H9 (cell line): ENCODE results near the gene CROT. TPM values are rescaled to one million over a fixed set of nuclear protein-coding genes. Genes with fewer than 3 reads are reported as not detected.

Experiments
- DNase-seq: peaks from one replicate; pipeline ENCODE4 v3.0.0-alpha.2; 2017
- H2AFZ ChIP-seq: one replicate; pipeline ENCODE4 v1.6.1; 2013; ENCODE audit warnings: mild to moderate bottlenecking, low read length, control low read depth, moderate library complexity
- H2AK5ac ChIP-seq: 2 replicates; pipeline ENCODE4 v1.6.1; 2013; ENCODE audit warnings: low read length, control low read depth, mixed read lengths; ENCODE audit not compliant: insufficient read length
- H2BK120ac ChIP-seq: one replicate; pipeline ENCODE4 v1.6.1; 2013; ENCODE audit warnings: low read depth, mild to moderate bottlenecking, low read length, control low read depth, inconsistent platforms; ENCODE audit not compliant: poor library complexity, severe bottlenecking
- H2BK12ac ChIP-seq: 2 replicates; pipeline ENCODE4 v1.6.1; 2013; ENCODE audit warnings: low read length, control low read depth, mixed read lengths, low read depth; ENCODE audit not compliant: insufficient read length
- H2BK15ac ChIP-seq: 2 replicates; pipeline ENCODE4 v1.6.1; 2013; ENCODE audit warnings: low read depth, low read length, control low read depth
- H2BK20ac ChIP-seq: one replicate; pipeline ENCODE4 v1.6.1; 2013; ENCODE audit warnings: low read depth, mild to moderate bottlenecking, low read length, control low read depth, inconsistent platforms; ENCODE audit not compliant: poor library complexity, severe bottlenecking
- H2BK5ac ChIP-seq: 2 replicates; pipeline ENCODE4 v1.6.1; 2013; ENCODE audit warnings: low read length, control low read depth, mixed read lengths; ENCODE audit not compliant: insufficient read length
- H3K14ac ChIP-seq: 2 replicates; pipeline ENCODE4 v1.6.1; 2013; ENCODE audit warnings: low read length, control low read depth; ENCODE audit not compliant: insufficient read depth
- H3K18ac ChIP-seq: 2 replicates; pipeline ENCODE4 v1.6.1; 2013; ENCODE audit warnings: low read depth, mild to moderate bottlenecking, mixed read lengths, low read length, control low read depth; ENCODE audit not compliant: insufficient read length
- H3K23ac ChIP-seq: 2 replicates; pipeline ENCODE4 v1.6.1; 2013; ENCODE audit warnings: low read length, control low read depth, mixed read lengths, low read depth; ENCODE audit not compliant: insufficient read length
- H3K23me2 ChIP-seq: 2 replicates; pipeline ENCODE4 v1.6.1; 2013; ENCODE audit warnings: low read depth, mild to moderate bottlenecking, mixed read lengths, low read length, control low read depth; ENCODE audit not compliant: insufficient read length, poor library complexity, severe bottlenecking
- H3K27ac ChIP-seq: 2 replicates; pipeline ENCODE4 v1.5.1; 2013; ENCODE audit warnings: low read length, control low read depth, mixed read lengths, low read depth; ENCODE audit not compliant: insufficient read length
- H3K27me3 ChIP-seq: 2 replicates; pipeline ENCODE4 v1.6.1; 2013; ENCODE audit warnings: low read length, control low read depth, inconsistent platforms; ENCODE audit not compliant: insufficient read depth
- H3K4ac ChIP-seq: 2 replicates; pipeline ENCODE4 v1.6.1; 2013; ENCODE audit warnings: low read depth, mild to moderate bottlenecking, control low read depth, inconsistent platforms, low read length, moderate library complexity
- H3K4me1 ChIP-seq: 2 replicates; pipeline ENCODE4 v1.6.1; 2013; ENCODE audit warnings: low read length, control low read depth, inconsistent platforms; ENCODE audit not compliant: insufficient read depth
- H3K4me2 ChIP-seq: 2 replicates; pipeline ENCODE4 v1.6.1; 2013; ENCODE audit warnings: low read length, control low read depth, mixed read lengths; ENCODE audit not compliant: insufficient read length, insufficient read depth
- H3K56ac ChIP-seq: 2 replicates; pipeline ENCODE4 v1.6.1; 2013; ENCODE audit warnings: low read depth, mild to moderate bottlenecking, mixed read lengths, low read length, control low read depth; ENCODE audit not compliant: insufficient read length
- H3K79me1 ChIP-seq: 2 replicates; pipeline ENCODE4 v1.6.1; 2013; ENCODE audit warnings: low read depth, mild to moderate bottlenecking, moderate library complexity, low read length, control low read depth, inconsistent platforms; ENCODE audit not compliant: insufficient read depth, poor library complexity, severe bottlenecking
- H3K79me2 ChIP-seq: 2 replicates; pipeline ENCODE4 v1.6.1; 2013; ENCODE audit warnings: low read length, control low read depth, inconsistent platforms; ENCODE audit not compliant: insufficient read depth
- H3K9ac ChIP-seq: 2 replicates; pipeline ENCODE4 v1.6.1; 2013; ENCODE audit warnings: low read length, control low read depth, mixed read lengths; ENCODE audit not compliant: insufficient read length; ENCODE audit errors: extremely low read depth
- H3K9me3 ChIP-seq: one replicate; pipeline ENCODE4 v1.6.1; 2013; ENCODE audit warnings: low read depth, low read length, inconsistent platforms; ENCODE audit not compliant: control insufficient read depth
- H3T11ph ChIP-seq: one replicate; pipeline ENCODE4 v1.6.1; 2013; ENCODE audit warnings: mild to moderate bottlenecking, low read length, control low read depth, inconsistent platforms
- H4K20me1 ChIP-seq: one replicate; pipeline ENCODE4 v1.6.1; 2013; ENCODE audit not compliant: control insufficient read depth, insufficient read length, insufficient read depth
- H4K5ac ChIP-seq: 2 replicates; pipeline ENCODE4 v1.6.1; 2013; ENCODE audit warnings: low read depth, mild to moderate bottlenecking, mixed read lengths, low read length, control low read depth; ENCODE audit not compliant: insufficient read length
- H4K8ac ChIP-seq: replicated peaks from 2 replicates; pipeline ENCODE4 v1.6.1; 2013; ENCODE audit warnings: low read length, control low read depth, mixed read lengths, low read depth; ENCODE audit not compliant: insufficient read length
- H4K91ac ChIP-seq: 2 replicates; pipeline ENCODE4 v1.6.1; 2013; ENCODE audit warnings: low read depth, mild to moderate bottlenecking, moderate library complexity, mixed read lengths, low read length, control low read depth; ENCODE audit not compliant: insufficient read length
- H3K27ac Mint-ChIP-seq, 3 experiments: 2 replicates in 2 of 3; 3 replicates in 1 of 3; pipeline ENCODE4 v1.8.0; 2020 to 2021; ENCODE audit warnings: mixed read lengths in 3 of 3, mild to moderate bottlenecking in 1 of 3, moderate library complexity in 1 of 3
- H3K27me3 Mint-ChIP-seq: 2 replicates; pipeline ENCODE4 v1.8.0; 2021; ENCODE audit warnings: low read depth, mild to moderate bottlenecking, moderate library complexity, mixed read lengths
- H3K36me3 Mint-ChIP-seq, 3 experiments: 2 replicates in 2 of 3; 3 replicates in 1 of 3; pipeline ENCODE4 v1.8.0; 2020 to 2021; ENCODE audit warnings: low read depth in 3 of 3, mixed read lengths in 3 of 3; ENCODE audit not compliant: insufficient read depth in 1 of 3
- H3K4me1 Mint-ChIP-seq, 2 experiments: 2 replicates each; pipeline ENCODE4 v1.8.0; 2020; ENCODE audit warnings: mixed read lengths in 2 of 2
- H3K4me3 Mint-ChIP-seq, 2 experiments: 2 replicates in 1 of 2; 3 replicates in 1 of 2; pipeline ENCODE4 v1.8.0; 2020 to 2021; ENCODE audit warnings: mild to moderate bottlenecking in 2 of 2, mixed read lengths in 2 of 2, moderate library complexity in 1 of 2
- H3K9me3 Mint-ChIP-seq, 2 experiments: 2 replicates in 1 of 2; 3 replicates in 1 of 2; pipeline ENCODE4 v1.8.0; 2020; ENCODE audit warnings: mild to moderate bottlenecking in 2 of 2, mixed read lengths in 2 of 2, moderate library complexity in 1 of 2
- CTCF ChIP-seq: fragments of 200-600 bp; sonication (generic); conservative IDR thresholded peaks from 3 replicates; pipeline ENCODE4 v1.8.0; 2021; ENCODE audit warnings: antibody characterized with exemption, mild to moderate bottlenecking
- WGBS: extraction: QIAGEN DNeasy Blood & Tissue Kit; methylation state at CpG from one replicate; pipeline ENCODE4 v1.1.7; 2013; ENCODE audit warnings: missing lambda C conversion rate, low lambda C conversion rate, mixed read lengths; ENCODE audit not compliant: insufficient read length; ENCODE audit errors: extremely low coverage; 5-methylcytosine and 5-hydroxymethylcytosine counted together
- total RNA-seq: library from RNA; stranded (reverse); gene quantifications from 2 replicates; pipeline ENCODE4 v1.2.1, GENCODE V29; 2021

The CROT gene
- total RNA-seq, 1 experiment from 2014 or later = 6.0 TPM

GRCh38 chr7:87325576-87326370 lies 19.7 kb upstream of the CROT start:
- H3K9me3 ChIP-seq = peaks cover 29% of the 10 kb centered on the region
- no peak overlapping the region for H4K91ac ChIP-seq
- H4K20me1 ChIP-seq = no peaks in the 10 kb centered on the region
- no peak overlapping the region for H3T11ph ChIP-seq
- no peak for TF ChIP-seq CTCF
- H2BK5ac ChIP-seq = no peak overlapping the region
- no peaks in the 10 kb centered on the region for H3K79me1 ChIP-seq
- Mint-ChIP-seq H3K27me3 (no peaks in the 10 kb centered on the region), H3K4me1 (no peaks in the 10 kb centered on the region), H3K9me3 (peaks cover 63 to 74% of the 10 kb centered on the region in 2 experiments), H3K27ac (no peak overlapping the region), H3K36me3 (peaks cover 31 to 77% (median 71%) of the 10 kb centered on the region in 3 experiments), H3K4me3 (no peak overlapping the region)
- H3K9ac ChIP-seq = no peak overlapping the region
- no peak overlapping the region for H3K23ac ChIP-seq
- no peak overlapping the region for H3K4me2 ChIP-seq
- no peak overlapping the region for H2BK20ac ChIP-seq
- H3K56ac ChIP-seq = no peak overlapping the region
- no peaks in the 10 kb centered on the region for H3K4me1 ChIP-seq
- H2AK5ac ChIP-seq = no peak overlapping the region
- H3K23me2 ChIP-seq = no peaks in the 10 kb centered on the region
- no peak overlapping the region for H4K8ac ChIP-seq
- DNase-seq = no peak
- H3K79me2 ChIP-seq = no peaks in the 10 kb centered on the region
- H2BK12ac ChIP-seq = no peak overlapping the region
- WGBS = 100% methylated on average over 1 of the region's 2 CpGs
- no peak overlapping the region for H2BK120ac ChIP-seq
- H4K5ac ChIP-seq = no peak overlapping the region
- no peak overlapping the region for H3K14ac ChIP-seq
- no peaks in the 10 kb centered on the region for H3K27me3 ChIP-seq
- no peak overlapping the region for H2AFZ ChIP-seq
- H3K27ac ChIP-seq = no peak overlapping the region
- H3K4ac ChIP-seq = no peak overlapping the region
- no peak overlapping the region for H2BK15ac ChIP-seq
- H3K18ac ChIP-seq = no peak overlapping the region
